H1 (cell line): Measurements from ENCODE around the gene PACRGL. TPM values are rescaled to one million over a fixed set of nuclear protein-coding genes. Genes with fewer than 3 reads are reported as not detected.
A peak's percentile ranks its signal among the peaks of the same experiment; 100 is the strongest.

ENCODE experiments used
- CTCF ChIA-PET: fragments of 300-600 bp; sonication (Branson Sonifier 250); formaldehyde crosslinking; loops from one replicate; lab custom pipeline; 2021; ENCODE audit not compliant: partially characterized antibody; lab: Charles Lee
- POLR2A ChIA-PET: fragments of 300-600 bp; sonication (Branson Sonifier 250); formaldehyde crosslinking; loops from one replicate; lab custom pipeline; 2021; ENCODE audit warnings: inconsistent platforms; ENCODE audit not compliant: partially characterized antibody; lab: Charles Lee
- DNase-seq, 2 experiments: peaks; one replicate each; pipeline versions ENCODE4 v3.0.0 to v3.0.0-alpha.2; 2010 to 2022; ENCODE audit warnings: low spot score in 2 of 2, low read depth in 1 of 2, mixed read lengths in 1 of 2
- FAIRE-seq: peaks from 2 replicates; lab custom pipeline; 2011; peaks lifted over from hg19 to GRCh38; lab: Jason Lieb, UNC
- H2AFZ ChIP-seq: 2 replicates; pipeline ENCODE4 v1.8.1; 2012; ENCODE audit warnings: low read length, inconsistent platforms
- H2AK5ac ChIP-seq: 2 replicates; pipeline ENCODE4 v1.6.1; 2013; ENCODE audit warnings: low read depth, low read length
- H2BK120ac ChIP-seq: replicated peaks from 2 replicates; pipeline ENCODE3; 2013; ENCODE audit warnings: low read depth, low read length, inconsistent platforms
- H2BK12ac ChIP-seq: 2 replicates; pipeline ENCODE4 v1.6.1; 2013; ENCODE audit warnings: low read depth, low read length
- H2BK15ac ChIP-seq: 2 replicates; pipeline ENCODE4 v1.6.1; 2013; ENCODE audit warnings: low read length
- H2BK20ac ChIP-seq: 2 replicates; pipeline ENCODE4 v1.6.1; 2013; ENCODE audit warnings: low read length
- H2BK5ac ChIP-seq: 2 replicates; pipeline ENCODE4 v1.6.1; 2013; ENCODE audit warnings: low read depth, low read length
- H3K14ac ChIP-seq: 2 replicates; pipeline ENCODE4 v1.6.1; 2013; ENCODE audit warnings: inconsistent platforms; ENCODE audit not compliant: insufficient read length
- H3K18ac ChIP-seq: 2 replicates; pipeline ENCODE4 v1.6.1; 2013; ENCODE audit warnings: low read length; ENCODE audit errors: extremely low read depth
- H3K23ac ChIP-seq: 2 replicates; pipeline ENCODE4 v1.6.1; 2013; ENCODE audit warnings: inconsistent platforms; ENCODE audit not compliant: insufficient read length
- H3K23me2 ChIP-seq: 2 replicates; pipeline ENCODE4 v1.6.1; 2013; ENCODE audit warnings: low read depth, low read length
- H3K27ac ChIP-seq: 2 replicates; pipeline ENCODE4 v1.6.1; 2011; ENCODE audit warnings: low read depth, low read length, inconsistent platforms
- H3K27me3 ChIP-seq, 4 experiments: replicated peaks in 1 of 4; 1 replicate in 1 of 4; 2 replicates in 3 of 4; pipeline versions ENCODE4 v1.6.1 to v1.8.1; 2011 to 2013; ENCODE audit warnings: low read length in 3 of 4, mild to moderate bottlenecking in 3 of 4, inconsistent platforms in 2 of 4, mixed read lengths in 2 of 4, moderate library complexity in 1 of 4; ENCODE audit not compliant: control insufficient read depth in 3 of 4, insufficient read depth in 3 of 4; ENCODE audit errors: extremely low read depth in 1 of 4
- H3K36me3 ChIP-seq, 4 experiments: 2 replicates each; pipeline versions ENCODE4 v1.6.1 to v1.8.1; 2011 to 2013; ENCODE audit warnings: mild to moderate bottlenecking in 4 of 4, low read length in 3 of 4, moderate library complexity in 2 of 4, control low read depth in 1 of 4, inconsistent platforms in 1 of 4; ENCODE audit not compliant: insufficient read depth in 4 of 4, control insufficient read depth in 2 of 4
- H3K4ac ChIP-seq: replicated peaks from 2 replicates; pipeline ENCODE3; 2013; ENCODE audit warnings: low read length, low read depth, mixed read lengths, inconsistent platforms; ENCODE audit not compliant: insufficient read length
- H3K4me1 ChIP-seq, 4 experiments: replicated peaks in 1 of 4; 1 replicate in 1 of 4; 2 replicates in 3 of 4; pipeline versions ENCODE4 v1.6.1 to v1.8.1; 2011 to 2013; ENCODE audit warnings: low read length in 3 of 4, inconsistent platforms in 2 of 4, mixed read lengths in 1 of 4; ENCODE audit not compliant: insufficient read depth in 4 of 4, control insufficient read depth in 3 of 4
- H3K4me2 ChIP-seq, 2 experiments: 2 replicates each; pipeline versions ENCODE4 v1.6.1 to v1.8.1; 2011 to 2013; ENCODE audit warnings: low read depth in 2 of 2, low read length in 2 of 2, control low read depth in 1 of 2, inconsistent platforms in 1 of 2, mild to moderate bottlenecking in 1 of 2; ENCODE audit not compliant: insufficient read depth in 1 of 2
- H3K4me3 ChIP-seq, 4 experiments: fragments of 200-600, 300-600 bp in 1 of 4; sonication (generic), shearing (Covaris generic), sonication (Bioruptor Twin) in 1 of 4; 2 replicates each; pipeline versions ENCODE4 v1.5.1 to v1.8.1; 2011 to 2016; ENCODE audit warnings: low read length in 4 of 4, low read depth in 3 of 4, control low read depth in 2 of 4, inconsistent platforms in 2 of 4, mild to moderate bottlenecking in 2 of 4, mixed read lengths in 1 of 4, moderate library complexity in 1 of 4; ENCODE audit not compliant: insufficient read depth in 2 of 4; ENCODE audit errors: extremely low read depth in 1 of 4
- H3K56ac ChIP-seq: replicated peaks from 2 replicates; pipeline ENCODE3; 2013; ENCODE audit warnings: low read depth, mild to moderate bottlenecking, mixed read lengths, low read length, inconsistent platforms; ENCODE audit not compliant: insufficient read length
- H3K79me1 ChIP-seq: 2 replicates; pipeline ENCODE4 v1.6.1; 2013; ENCODE audit warnings: low read depth, low read length, control low read depth
- H3K79me2 ChIP-seq, 2 experiments: 2 replicates each; pipeline versions ENCODE4 v1.6.1 to v1.8.1; 2012 to 2013; ENCODE audit warnings: low read length in 2 of 2, mild to moderate bottlenecking in 2 of 2, inconsistent platforms in 1 of 2; ENCODE audit not compliant: insufficient read depth in 2 of 2, control insufficient read depth in 1 of 2
- H3K9ac ChIP-seq, 4 experiments: replicated peaks in 1 of 4; 1 replicate in 1 of 4; 2 replicates in 3 of 4; pipeline versions ENCODE4 v1.6.1 to v1.8.1; 2011 to 2013; ENCODE audit warnings: low read depth in 3 of 4, low read length in 3 of 4, control low read depth in 2 of 4, mild to moderate bottlenecking in 2 of 4, moderate library complexity in 2 of 4, inconsistent platforms in 1 of 4; ENCODE audit errors: extremely low read depth in 1 of 4
- H3K9me3 ChIP-seq, 2 experiments: 2 replicates each; pipeline versions ENCODE4 v1.6.1 to v1.8.1; 2012 to 2013; ENCODE audit warnings: mild to moderate bottlenecking in 2 of 2, moderate library complexity in 2 of 2, control low read depth in 1 of 2, inconsistent platforms in 1 of 2, low read depth in 1 of 2, low read length in 1 of 2, mixed read lengths in 1 of 2; ENCODE audit not compliant: insufficient read depth in 2 of 2
- H4K20me1 ChIP-seq, 2 experiments: replicated peaks in 1 of 2; 2 replicates each; pipeline versions ENCODE3 to v1.8.1; 2011 to 2013; ENCODE audit warnings: inconsistent platforms in 2 of 2, low read length in 2 of 2, mild to moderate bottlenecking in 1 of 2; ENCODE audit not compliant: insufficient read depth in 2 of 2, control insufficient read depth in 1 of 2
- H4K5ac ChIP-seq: 2 replicates; pipeline ENCODE4 v1.6.1; 2013; ENCODE audit warnings: low read length, low read depth, mixed read lengths, inconsistent platforms; ENCODE audit not compliant: insufficient read length
- H4K8ac ChIP-seq: 2 replicates; pipeline ENCODE4 v1.8.0; 2013; ENCODE audit warnings: mild to moderate bottlenecking, moderate library complexity, low read length, inconsistent platforms; ENCODE audit not compliant: insufficient read depth; ENCODE audit errors: extremely low read depth
- H4K91ac ChIP-seq: replicated peaks from 2 replicates; pipeline ENCODE3; 2013; ENCODE audit warnings: low read length, mixed read lengths, inconsistent platforms; ENCODE audit not compliant: insufficient read length
- RAD21 ChIP-seq, 2 experiments: IDR thresholded peaks in 1 of 2; conservative IDR thresholded peaks in 1 of 2; 2 replicates each; pipeline ENCODE4 v1.6.1; 2011; ENCODE audit warnings: low read depth in 2 of 2, low read length in 2 of 2, improper control_type of control experiment in 1 of 2, inconsistent platforms in 1 of 2, mild to moderate bottlenecking in 1 of 2, moderate library complexity in 1 of 2
- SRF ChIP-seq: IDR thresholded peaks from 2 replicates; pipeline ENCODE4 v1.6.1; 2011; ENCODE audit warnings: mild to moderate bottlenecking, low read depth, low read length, moderate library complexity
- WGBS, 2 experiments: shearing (Covaris generic) in 1 of 2; methylation state at CpG; one replicate each; pipeline versions ENCODE4 v1.1.6 to v1.1.7; 2013 to 2015; ENCODE audit warnings: low lambda C conversion rate in 2 of 2, mixed read lengths in 2 of 2, inconsistent platforms in 1 of 2, low coverage in 1 of 2, missing lambda C conversion rate in 1 of 2; ENCODE audit not compliant: insufficient replicate concordance in 2 of 2, insufficient coverage in 1 of 2, insufficient read length in 1 of 2; ENCODE audit errors: extremely low coverage in 1 of 2, missing lambda C conversion rate in 1 of 2; 5-methylcytosine and 5-hydroxymethylcytosine counted together
- polyA plus RNA-seq, 7 experiments: library from polyadenylated mRNA; depleted of rRNA in 3 of 7; stranded (reverse) in 5 of 7; unstranded in 2 of 7; fragments of >200 nt in 5 of 7; fragments of 200-250 nt in 2 of 7; gene quantifications; 1 replicate in 5 of 7; 2 replicates in 1 of 7; 4 replicates in 1 of 7; pipeline versions ENCODE4 v1.2.1 to v1.2.3, GENCODE V29; 2011 to 2013; ENCODE audit warnings: missing spikeins in 2 of 7, mixed read lengths in 2 of 7
- total RNA-seq: library from RNA; stranded (reverse); fragmentation: NEBNext Ultra II Directional; extraction: Animal tissue kit (Norgen Biotek cat#: 25700); gene quantifications from 2 replicates; pipeline ENCODE4 v1.2.1, GENCODE V29; 2021
- TF ChIP-seq, protein P1 (sequence below), 3 experiments: IDR thresholded peaks; 1 replicate in 2 of 3; 2 replicates in 1 of 3; pipeline versions ENCODE4 v1.5.1 to v1.6.1; 2011; ENCODE audit warnings: low read length in 3 of 3, mild to moderate bottlenecking in 3 of 3, inconsistent platforms in 2 of 3, low read depth in 1 of 3, moderate library complexity in 1 of 3; ENCODE audit not compliant: insufficient read depth in 1 of 3; ENCODE audit errors: control extremely low read depth in 1 of 3

Gene PACRGL
- total and polyA plus RNA-seq, 2 of the 8 experiments (the other 6 are each of a cell fraction or from before 2014, with no cell fraction given) = 7.0 to 13.7 TPM

DNA sequence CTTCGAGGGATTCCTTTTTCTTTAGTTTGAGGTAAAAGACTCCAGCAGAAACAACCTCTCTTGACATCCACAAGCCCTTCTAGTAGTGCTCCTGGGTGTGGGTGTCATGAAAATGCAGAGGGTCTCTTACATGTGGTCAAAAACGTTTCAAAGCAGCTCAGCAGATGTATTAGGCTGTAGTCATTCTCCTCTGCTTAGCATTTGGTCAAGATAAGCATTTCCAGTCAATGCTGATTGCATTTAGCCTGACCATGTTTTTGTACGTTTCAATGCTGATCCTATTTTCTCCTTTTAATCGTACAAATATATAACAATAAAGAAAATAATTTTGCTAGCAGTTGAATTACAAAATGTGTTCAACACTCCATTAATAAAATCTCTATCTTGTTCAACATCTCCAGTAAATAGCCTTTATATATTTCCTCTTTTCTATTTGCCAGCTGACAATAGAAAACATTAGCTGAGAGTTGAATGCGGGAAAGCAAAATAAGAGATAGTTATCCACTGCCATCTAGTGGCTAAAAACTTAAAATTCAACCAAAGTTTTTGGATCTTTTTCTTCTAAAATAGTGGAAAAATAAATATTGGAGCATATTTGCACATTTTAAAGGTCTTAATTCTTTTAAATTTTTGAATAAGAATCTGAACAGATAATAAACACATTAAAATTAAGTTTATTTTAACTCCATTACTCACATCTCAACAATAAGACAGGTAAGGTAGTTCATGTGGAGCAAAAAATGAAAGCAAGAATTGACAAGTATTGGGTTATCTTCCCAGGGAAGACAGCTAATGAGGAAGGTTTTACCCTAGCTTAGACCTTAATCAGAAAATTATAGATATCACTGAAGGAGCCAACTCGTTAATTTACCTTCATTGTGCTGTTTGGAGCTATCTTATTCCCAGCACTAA is 15.2 kb upstream of the PACRGL start:
- no peak overlapping the region for H2AK5ac ChIP-seq
- H3K27ac ChIP-seq = 0 out of 2 replicates have a peak overlapping the region, but pooled peaks have one; percentile 42
- DNase-seq = no peak
- H3K23me2 ChIP-seq = no peaks in the 10 kb centered on the region; the same call in 1 of the 2 replicates
- FAIRE-seq = no peak
- H2BK15ac ChIP-seq = no peak overlapping the region
- H3K56ac ChIP-seq = no peak overlapping the region
- H4K5ac ChIP-seq = no peak overlapping the region
- H2AFZ ChIP-seq = peak overlapping the region; percentile 96
- ChIA-PET CTCF (interaction anchor here (0.5 to 2.0 kb wide), 28 partner anchors 9 to 424 kb away, joined by 3 to 19 read pairs (median 4); no protein-coding TSS in a partner anchor), POLR2A (no interaction called here)
- H4K91ac ChIP-seq = no peak overlapping the region
- 0 out of 2 replicates have a peak overlapping the region, but pooled peaks have one; percentile 29 for H2BK20ac ChIP-seq
- H2BK120ac ChIP-seq = no peak overlapping the region
- no peaks in the 10 kb centered on the region for H3K4me1 ChIP-seq
- no peak overlapping the region for H3K4me2 ChIP-seq
- no peaks in the 10 kb centered on the region for H3K36me3 ChIP-seq
- H3K4me3 ChIP-seq = no peak overlapping the region
- H2BK5ac ChIP-seq = no peak overlapping the region
- H3K18ac ChIP-seq = no peak overlapping the region
- no peaks in the 10 kb centered on the region for H3K79me1 ChIP-seq
- no peak overlapping the region for H3K14ac ChIP-seq
- H3K79me2 ChIP-seq = no peaks in the 10 kb centered on the region
- H3K9ac ChIP-seq = no peak overlapping the region
- no peak for TF ChIP-seq SRF
- TF ChIP-seq, protein P1, sequence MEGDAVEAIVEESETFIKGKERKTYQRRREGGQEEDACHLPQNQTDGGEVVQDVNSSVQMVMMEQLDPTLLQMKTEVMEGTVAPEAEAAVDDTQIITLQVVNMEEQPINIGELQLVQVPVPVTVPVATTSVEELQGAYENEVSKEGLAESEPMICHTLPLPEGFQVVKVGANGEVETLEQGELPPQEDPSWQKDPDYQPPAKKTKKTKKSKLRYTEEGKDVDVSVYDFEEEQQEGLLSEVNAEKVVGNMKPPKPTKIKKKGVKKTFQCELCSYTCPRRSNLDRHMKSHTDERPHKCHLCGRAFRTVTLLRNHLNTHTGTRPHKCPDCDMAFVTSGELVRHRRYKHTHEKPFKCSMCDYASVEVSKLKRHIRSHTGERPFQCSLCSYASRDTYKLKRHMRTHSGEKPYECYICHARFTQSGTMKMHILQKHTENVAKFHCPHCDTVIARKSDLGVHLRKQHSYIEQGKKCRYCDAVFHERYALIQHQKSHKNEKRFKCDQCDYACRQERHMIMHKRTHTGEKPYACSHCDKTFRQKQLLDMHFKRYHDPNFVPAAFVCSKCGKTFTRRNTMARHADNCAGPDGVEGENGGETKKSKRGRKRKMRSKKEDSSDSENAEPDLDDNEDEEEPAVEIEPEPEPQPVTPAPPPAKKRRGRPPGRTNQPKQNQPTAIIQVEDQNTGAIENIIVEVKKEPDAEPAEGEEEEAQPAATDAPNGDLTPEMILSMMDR (IDR thresholded peaks at IDR 0.05; ENCODE audit: control extremely low read depth in 1 of 3, insufficient read depth in 1 of 3, low read depth in 1 of 3, low read length in 3 of 3) = peak in 2 of 3 experiments; percentile 27 to 38; a peak in 2 of 4 replicates
- peak; percentile 68 to 76 for TF ChIP-seq RAD21 (IDR thresholded peaks at IDR 0.05 in 1 of 2, conservative IDR thresholded peaks at IDR 0.05 in 1 of 2; ENCODE audit: low read depth in 2 of 2, low read length in 2 of 2)
- H2BK12ac ChIP-seq = no peak overlapping the region
- H3K9me3 ChIP-seq = no peaks in the 10 kb centered on the region
- WGBS, 2 experiments = 44% methylated on average over 6 of the region's 6 CpGs; no CpG with 5 or more reads in 1 of the 2 experiments
- no peaks in the 10 kb centered on the region for H4K20me1 ChIP-seq
- H4K8ac ChIP-seq = no peak overlapping the region
- no peak overlapping the region for H3K4ac ChIP-seq
- no peaks in the 10 kb centered on the region for H3K27me3 ChIP-seq
- no peak overlapping the region for H3K23ac ChIP-seq
